ENCODE data around the gene ZSWIM8.

DNA sequence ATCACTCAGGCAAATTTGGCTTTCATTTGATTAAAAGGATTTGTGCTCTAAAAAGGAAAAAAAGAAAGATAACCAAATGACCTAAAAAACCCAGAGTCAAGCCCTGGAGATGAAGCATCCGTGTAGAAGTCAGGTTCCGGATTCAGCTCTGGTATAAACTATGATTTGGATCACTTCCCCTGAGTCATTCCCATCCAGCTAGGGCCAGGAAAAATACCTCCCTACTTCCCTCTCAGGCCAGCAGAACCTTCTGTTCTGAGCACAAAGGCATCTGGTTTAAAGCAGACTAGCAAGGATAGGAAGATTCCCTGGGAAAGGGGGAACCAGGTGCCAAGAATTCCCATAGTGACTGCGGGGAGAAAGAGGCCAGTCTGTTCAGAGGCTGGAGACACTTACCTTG is 51.7 kb downstream of the ZSWIM8 start:
- TF ChIP-seq POLR2A (IDR thresholded peaks at IDR 0.05) (no peak), POLR2AphosphoS5 (IDR thresholded peaks at IDR 0.05) (no peak), EP300 (IDR thresholded peaks at IDR 0.05) (no peak)
- TF ChIP-seq, protein P1, sequence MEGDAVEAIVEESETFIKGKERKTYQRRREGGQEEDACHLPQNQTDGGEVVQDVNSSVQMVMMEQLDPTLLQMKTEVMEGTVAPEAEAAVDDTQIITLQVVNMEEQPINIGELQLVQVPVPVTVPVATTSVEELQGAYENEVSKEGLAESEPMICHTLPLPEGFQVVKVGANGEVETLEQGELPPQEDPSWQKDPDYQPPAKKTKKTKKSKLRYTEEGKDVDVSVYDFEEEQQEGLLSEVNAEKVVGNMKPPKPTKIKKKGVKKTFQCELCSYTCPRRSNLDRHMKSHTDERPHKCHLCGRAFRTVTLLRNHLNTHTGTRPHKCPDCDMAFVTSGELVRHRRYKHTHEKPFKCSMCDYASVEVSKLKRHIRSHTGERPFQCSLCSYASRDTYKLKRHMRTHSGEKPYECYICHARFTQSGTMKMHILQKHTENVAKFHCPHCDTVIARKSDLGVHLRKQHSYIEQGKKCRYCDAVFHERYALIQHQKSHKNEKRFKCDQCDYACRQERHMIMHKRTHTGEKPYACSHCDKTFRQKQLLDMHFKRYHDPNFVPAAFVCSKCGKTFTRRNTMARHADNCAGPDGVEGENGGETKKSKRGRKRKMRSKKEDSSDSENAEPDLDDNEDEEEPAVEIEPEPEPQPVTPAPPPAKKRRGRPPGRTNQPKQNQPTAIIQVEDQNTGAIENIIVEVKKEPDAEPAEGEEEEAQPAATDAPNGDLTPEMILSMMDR (IDR thresholded peaks at IDR 0.05) = no peak

All from stomach (tissue), 4 donors.